Natural killer cell (primary cell): ENCODE data around the gene CLCN6. TPM values are rescaled to one million over a fixed set of nuclear protein-coding genes. Genes with fewer than 3 reads are reported as not detected.

ENCODE experiments used
- ATAC-seq, 3 donors: fragments of 150-1000 bp in 2 of 3; fragments of 200-7000 bp in 1 of 3; cut with Tn5 transposase; 1 replicate in 1 of 3; 2 replicates in 2 of 3; pipeline ENCODE4 v1.10.0; 2021; ENCODE audit warnings: mild to moderate bottlenecking in 2 of 3, moderate library complexity in 2 of 3
- DNase-seq, 2 donors: peaks; one replicate each; pipeline versions ENCODE4 v3.0.0 to v3.0.0-alpha.2; 2013 to 2021; ENCODE audit warnings: mixed read lengths in 1 of 2
- H3K27ac ChIP-seq: one replicate; pipeline ENCODE4 v1.5.1; 2013; ENCODE audit warnings: mild to moderate bottlenecking, low read length
- H3K27me3 ChIP-seq: one replicate; pipeline ENCODE4 v1.6.1; 2013; ENCODE audit warnings: low read length; ENCODE audit not compliant: control insufficient read depth, insufficient read depth
- H3K36me3 ChIP-seq: one replicate; pipeline ENCODE4 v1.6.1; 2013; ENCODE audit warnings: low read length; ENCODE audit not compliant: control insufficient read depth, insufficient read depth
- H3K4me1 ChIP-seq: one replicate; pipeline ENCODE4 v1.6.1; 2013; ENCODE audit warnings: low read length; ENCODE audit not compliant: control insufficient read depth, insufficient read depth
- H3K4me3 ChIP-seq: one replicate; pipeline ENCODE4 v1.5.1; 2013; ENCODE audit warnings: low read length
- H3K9me3 ChIP-seq: one replicate; pipeline ENCODE4 v1.6.1; 2013; ENCODE audit warnings: low read length; ENCODE audit not compliant: control insufficient read depth, insufficient read depth
- H3K27ac Mint-ChIP-seq, 2 donors: one replicate each; pipeline ENCODE4 v1.8.0; 2022; ENCODE audit warnings: mild to moderate bottlenecking in 2 of 2, mixed read lengths in 2 of 2, moderate library complexity in 1 of 2
- H3K27me3 Mint-ChIP-seq, 2 donors: one replicate each; pipeline ENCODE4 v1.8.0; 2022; ENCODE audit warnings: low read depth in 2 of 2, mixed read lengths in 2 of 2
- H3K36me3 Mint-ChIP-seq: one replicate; pipeline ENCODE4 v1.8.0; 2022; ENCODE audit warnings: mixed read lengths
- H3K4me1 Mint-ChIP-seq, 2 donors: one replicate each; pipeline ENCODE4 v1.8.0; 2022; ENCODE audit warnings: mixed read lengths in 2 of 2
- H3K4me3 Mint-ChIP-seq: one replicate; pipeline ENCODE4 v1.8.0; 2022; ENCODE audit warnings: mild to moderate bottlenecking, moderate library complexity, mixed read lengths
- H3K9me3 Mint-ChIP-seq, 2 donors: one replicate each; pipeline ENCODE4 v1.8.0; 2022; ENCODE audit warnings: mixed read lengths in 2 of 2
- CTCF ChIP-seq: fragments of 200-600 bp; IDR thresholded peaks from one replicate; pipeline ENCODE4 v1.8.0; 2022; ENCODE audit warnings: antibody characterized with exemption
- WGBS: methylation state at CpG from one replicate; pipeline ENCODE4 v1.1.7; 2013; ENCODE audit warnings: missing lambda C conversion rate; ENCODE audit not compliant: insufficient coverage; 5-methylcytosine and 5-hydroxymethylcytosine counted together
- intact Hi-C: fragments of 100-400 bp; cut with micrococcal nuclease; formaldehyde crosslinking; loops from one replicate; pipeline ENCODE4 v1.14.2; 2022
- total RNA-seq, 4 donors: library from RNA; stranded (reverse); fragments of 120-200 nt in 1 of 4; gene quantifications; one replicate each; pipeline versions ENCODE4 v1.2.3 to v1.2.4, GENCODE V29; 2013 to 2022

Gene CLCN6
- total RNA-seq, 3 donors from 2014 or later (not counting 1 experiment from before 2014, with no cell fraction given) = 21.4 to 28.6 (median 25.6) TPM

GRCh38 chr1:11825131-11825530 lies 19.1 kb downstream of the CLCN6 start:
- no peak for TF ChIP-seq CTCF
- WGBS = 97% methylated on average over 7 of the region's 7 CpGs
- no peak for DNase-seq
- ATAC-seq = no peak
- Mint-ChIP-seq H3K4me1 (no peaks in the 10 kb centered on the region), H3K9me3 (no peaks in the 10 kb centered on the region), H3K36me3 (peaks cover 8% of the 10 kb centered on the region), H3K27ac (no peak overlapping the region), H3K4me3 (no peak overlapping the region), H3K27me3 (no peaks in the 10 kb centered on the region)
- no peaks in the 10 kb centered on the region for H3K4me1 ChIP-seq
- no peak overlapping the region for H3K4me3 ChIP-seq
- intact Hi-C loops = no loop called here
- H3K36me3 ChIP-seq = peaks cover 53% of the 10 kb centered on the region
- no peaks in the 10 kb centered on the region for H3K27me3 ChIP-seq
- H3K9me3 ChIP-seq = no peaks in the 10 kb centered on the region
- H3K27ac ChIP-seq = no peak overlapping the region

- Mint-ChIP-seq H3K27me3 (no peaks in the 10 kb centered on the region), H3K4me1 (no peaks in the 10 kb centered on the region), H3K27ac (no peak overlapping the region), H3K4me3 (no peak overlapping the region), H3K9me3 (no peaks in the 10 kb centered on the region), H3K36me3 (peaks cover 1% of the 10 kb centered on the region)
- Histone ChIP-seq H3K4me1 (no peaks in the 10 kb centered on the region), H3K27ac (no peak overlapping the region), H3K9me3 (no peaks in the 10 kb centered on the region), H3K36me3 (peaks cover 51% of the 10 kb centered on the region), H3K27me3 (no peaks in the 10 kb centered on the region), H3K4me3 (no peak overlapping the region)
- no peak for DNase-seq
- no peak for ATAC-seq
- intact Hi-C loops = no loop called here
- WGBS = 97% methylated on average over 8 of the region's 9 CpGs
- TF ChIP-seq CTCF = no peak
Observed at GRCh38 chr1:11826946-11827345, 21.0 kb downstream of the CLCN6 start.

GRCh38 chr1:11828511-11828910 lies 22.5 kb downstream of the CLCN6 start:
- no peak overlapping the region for H3K27ac Mint-ChIP-seq
- no peaks in the 10 kb centered on the region for H3K4me1 Mint-ChIP-seq
- H3K9me3 Mint-ChIP-seq = no peaks in the 10 kb centered on the region
- Histone ChIP-seq H3K36me3 (peaks cover 53% of the 10 kb centered on the region), H3K4me1 (no peaks in the 10 kb centered on the region), H3K4me3 (no peak overlapping the region), H3K27me3 (no peaks in the 10 kb centered on the region), H3K27ac (no peak overlapping the region), H3K9me3 (no peaks in the 10 kb centered on the region)
- TF ChIP-seq CTCF = no peak
- intact Hi-C loops = no loop called here
- 97% methylated on average over 19 of the region's 19 CpGs for WGBS
- H3K36me3 Mint-ChIP-seq = no peaks in the 10 kb centered on the region
- no peak overlapping the region for H3K4me3 Mint-ChIP-seq
- ATAC-seq (no peak), DNase-seq (no peak)
- H3K27me3 Mint-ChIP-seq = no peaks in the 10 kb centered on the region

- H3K9me3 Mint-ChIP-seq = no peaks in the 10 kb centered on the region
- WGBS = 90% methylated on average over 8 of the region's 9 CpGs
- no peak overlapping the region for H3K4me3 Mint-ChIP-seq
- intact Hi-C loops = no loop called here
- H3K4me3 ChIP-seq = no peak overlapping the region
- H3K27ac ChIP-seq = no peak overlapping the region
- peaks cover 6% of the 10 kb centered on the region for H3K36me3 Mint-ChIP-seq
- DNase-seq (no peak), ATAC-seq (no peak)
- H3K36me3 ChIP-seq = peaks cover 63% of the 10 kb centered on the region
- H3K9me3 ChIP-seq = no peaks in the 10 kb centered on the region
- no peak overlapping the region for H3K27ac Mint-ChIP-seq
- TF ChIP-seq CTCF = no peak
- no peaks in the 10 kb centered on the region for H3K4me1 Mint-ChIP-seq
- no peaks in the 10 kb centered on the region for H3K27me3 ChIP-seq
- no peaks in the 10 kb centered on the region for H3K4me1 ChIP-seq
- no peaks in the 10 kb centered on the region for H3K27me3 Mint-ChIP-seq
Observed at GRCh38 chr1:11831945-11832725, 26.1 kb downstream of the CLCN6 start.
